Measurements from ENCODE around the gene HOXC6.

Gene HOXC6

DNA sequence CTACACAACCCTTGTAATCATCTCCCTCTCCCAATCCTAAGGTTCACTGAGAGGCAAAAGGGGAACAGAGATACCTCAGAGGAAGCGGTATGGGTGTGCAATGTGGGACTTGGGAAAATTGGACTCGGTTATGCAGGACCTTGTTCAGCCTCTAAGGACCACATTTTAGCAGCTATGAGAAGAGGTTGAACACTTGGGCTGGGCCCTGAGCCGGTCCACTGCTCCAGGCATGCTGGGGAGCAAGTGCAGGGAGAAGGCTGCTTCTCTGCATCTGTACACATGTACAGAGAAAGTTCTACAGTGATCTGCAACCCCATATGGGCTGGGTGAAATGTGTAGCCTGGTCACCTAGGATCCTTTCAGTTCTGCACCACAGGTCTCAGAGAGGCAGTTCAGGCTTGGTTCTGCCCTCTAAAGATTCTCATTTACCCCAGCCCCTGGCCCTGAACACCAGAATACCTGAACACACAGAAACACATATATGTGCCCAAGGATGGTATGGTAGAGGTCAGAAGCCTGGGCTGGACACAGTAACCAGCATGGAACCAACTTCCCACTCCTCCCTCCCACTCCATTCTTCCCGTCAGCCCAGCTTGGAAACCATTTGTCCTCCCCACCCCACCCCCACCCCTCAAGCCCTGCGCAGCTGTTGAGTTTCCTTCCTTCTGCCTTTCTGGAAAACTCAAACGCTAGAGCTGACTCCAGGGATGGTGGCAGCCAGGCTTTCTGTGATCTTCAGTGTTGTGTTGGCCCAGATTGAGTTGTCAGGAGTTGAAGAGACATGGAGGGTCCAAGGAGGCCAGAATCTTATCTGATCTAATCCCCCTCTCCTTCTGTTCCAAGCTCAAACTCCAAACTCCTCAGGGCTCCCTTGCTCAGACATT is 15.0 kb downstream of the HOXC6 start:
- DNase-seq = no peak

DNA sequence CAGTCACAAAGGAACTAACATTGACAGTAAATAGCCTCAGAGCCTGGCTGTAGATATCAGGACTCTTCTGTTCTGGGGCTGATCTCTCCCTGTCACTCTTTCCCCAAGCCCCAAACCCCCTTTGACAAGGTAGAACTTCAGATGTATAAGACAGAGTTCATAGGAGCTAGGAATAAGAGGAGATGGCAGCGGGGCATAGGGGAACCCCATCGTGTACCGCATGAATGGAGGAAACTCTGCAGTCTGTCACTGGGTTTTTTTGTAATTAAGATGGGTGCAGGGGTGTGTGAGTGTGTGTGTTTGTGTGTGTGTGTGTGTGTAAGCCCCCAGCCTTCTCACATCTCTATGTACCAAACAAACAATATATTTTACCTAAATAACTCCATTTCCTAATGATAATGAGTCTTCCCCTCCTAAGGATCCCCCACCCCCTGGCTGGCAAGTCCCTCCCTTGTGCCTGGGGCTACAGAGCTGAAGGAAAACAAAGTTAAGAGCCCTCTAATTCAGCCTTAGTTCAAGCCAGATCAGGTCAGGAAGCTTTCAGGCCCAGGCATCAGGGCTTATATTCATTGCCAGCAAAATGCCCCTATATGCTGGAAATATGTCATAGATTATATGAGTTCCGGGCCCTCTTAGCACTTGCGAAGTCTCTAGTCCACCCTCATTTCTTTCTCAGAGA is 16.3 kb downstream of the HOXC6 start:
- no peak for DNase-seq

- no peak for DNase-seq
Observed at GRCh38 chr12:54045401-54045800, 17.2 kb downstream of the HOXC6 start.

GRCh38 chr12:54045868-54046521 is 17.8 kb downstream of the HOXC6 start:
- no peak for DNase-seq

DNA sequence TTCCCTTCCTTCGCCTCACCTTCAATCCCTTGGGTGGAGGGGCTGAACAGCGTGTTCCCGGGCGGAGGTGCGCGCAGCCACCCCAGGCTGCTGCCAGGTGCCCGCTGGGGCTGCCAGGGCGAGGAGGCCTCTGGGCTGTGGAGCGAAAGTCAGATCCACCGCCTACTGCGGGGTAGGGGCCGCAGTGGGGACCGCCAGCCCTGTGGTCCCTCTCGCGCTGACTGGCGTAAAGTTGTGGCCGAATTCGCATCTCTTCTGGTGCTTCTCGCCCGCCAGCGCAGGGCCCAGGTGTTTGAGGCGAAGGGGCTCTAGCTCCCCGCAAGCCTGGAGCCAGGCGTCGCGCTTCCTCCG is 18.5 kb downstream of the HOXC6 start:
- no peak for DNase-seq

DNA sequence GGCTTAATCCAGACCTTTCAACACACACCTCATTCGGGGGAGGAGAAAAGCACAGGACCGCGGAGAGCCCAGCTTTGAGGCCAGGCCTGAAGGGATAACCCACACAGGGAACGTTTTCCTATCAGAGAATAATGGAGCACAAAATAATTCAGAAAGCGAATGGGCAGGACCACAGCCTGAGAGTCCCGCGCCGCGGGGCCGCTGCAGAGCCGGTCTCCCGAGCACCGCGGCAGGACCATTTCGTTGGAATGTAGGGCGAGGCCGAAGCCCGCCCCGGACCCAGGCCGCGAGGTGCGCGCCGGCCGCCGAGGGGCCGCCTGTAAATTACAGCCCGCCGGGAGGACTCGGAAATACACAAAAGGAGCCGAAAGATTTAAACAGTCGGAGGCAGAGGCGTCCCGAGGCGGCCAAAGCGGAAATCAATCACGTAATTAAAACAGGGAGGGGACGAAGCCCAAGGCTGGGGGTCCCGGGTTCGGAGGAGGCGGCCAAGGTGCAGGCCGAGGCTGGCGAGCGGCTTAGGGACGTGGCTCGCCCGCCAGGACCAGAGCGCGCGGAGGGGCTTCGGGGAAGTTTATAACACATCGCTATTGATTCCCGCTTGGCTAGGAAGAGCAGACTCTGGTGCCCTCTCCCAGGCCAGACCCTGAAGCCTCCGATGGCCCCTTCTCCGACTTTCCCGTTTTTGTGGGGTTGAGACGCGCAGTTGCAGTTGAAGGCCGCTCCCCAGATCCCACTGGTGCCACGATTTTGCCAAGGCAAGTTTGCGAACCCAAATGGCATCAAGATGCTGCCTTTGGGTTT is 19.1 kb downstream of the HOXC6 start:
- DNase-seq = no peak

- DNase-seq = no peak
Observed at GRCh38 chr12:54047964-54048303, 19.7 kb downstream of the HOXC6 start.

DNA sequence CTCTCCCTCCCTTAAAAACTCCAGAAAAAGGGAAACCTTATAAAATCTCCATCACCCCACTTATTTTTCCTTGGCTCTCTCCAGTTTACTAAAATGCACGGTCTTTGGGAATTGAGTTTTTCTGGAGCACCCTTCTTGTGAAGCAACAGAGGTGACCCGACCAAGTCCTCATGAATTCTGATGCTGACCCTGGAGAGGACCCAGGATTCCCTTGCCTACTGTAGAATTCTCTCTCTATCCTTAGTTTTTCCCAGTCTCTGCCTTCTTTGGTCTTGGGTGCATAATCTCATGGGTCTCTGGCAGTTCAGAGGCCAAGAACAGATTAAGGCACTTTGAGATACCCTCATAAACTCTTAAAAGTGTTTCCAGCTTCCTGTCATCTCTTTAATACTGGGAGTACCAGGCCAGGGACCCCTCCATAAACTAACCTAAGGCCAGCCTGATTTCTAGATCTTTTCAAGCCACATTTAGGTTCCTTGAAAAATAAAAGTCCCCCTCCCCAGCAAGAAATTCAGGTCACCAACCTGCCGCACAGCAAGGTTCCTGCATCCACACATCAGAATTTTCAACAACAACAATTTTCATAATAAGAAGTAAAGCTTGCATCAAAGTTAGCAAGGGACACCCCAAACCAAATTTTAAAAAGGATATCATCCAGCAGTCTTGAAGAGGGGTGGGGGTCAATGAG is 20.3 kb downstream of the HOXC6 start:
- no peak for DNase-seq

GRCh38 chr12:54049108-54049507 is 20.9 kb downstream of the HOXC6 start:
- DNase-seq = no peak

GRCh38 chr12:54050482-54050810 is 22.2 kb downstream of the HOXC6 start:
- no peak for DNase-seq

DNA sequence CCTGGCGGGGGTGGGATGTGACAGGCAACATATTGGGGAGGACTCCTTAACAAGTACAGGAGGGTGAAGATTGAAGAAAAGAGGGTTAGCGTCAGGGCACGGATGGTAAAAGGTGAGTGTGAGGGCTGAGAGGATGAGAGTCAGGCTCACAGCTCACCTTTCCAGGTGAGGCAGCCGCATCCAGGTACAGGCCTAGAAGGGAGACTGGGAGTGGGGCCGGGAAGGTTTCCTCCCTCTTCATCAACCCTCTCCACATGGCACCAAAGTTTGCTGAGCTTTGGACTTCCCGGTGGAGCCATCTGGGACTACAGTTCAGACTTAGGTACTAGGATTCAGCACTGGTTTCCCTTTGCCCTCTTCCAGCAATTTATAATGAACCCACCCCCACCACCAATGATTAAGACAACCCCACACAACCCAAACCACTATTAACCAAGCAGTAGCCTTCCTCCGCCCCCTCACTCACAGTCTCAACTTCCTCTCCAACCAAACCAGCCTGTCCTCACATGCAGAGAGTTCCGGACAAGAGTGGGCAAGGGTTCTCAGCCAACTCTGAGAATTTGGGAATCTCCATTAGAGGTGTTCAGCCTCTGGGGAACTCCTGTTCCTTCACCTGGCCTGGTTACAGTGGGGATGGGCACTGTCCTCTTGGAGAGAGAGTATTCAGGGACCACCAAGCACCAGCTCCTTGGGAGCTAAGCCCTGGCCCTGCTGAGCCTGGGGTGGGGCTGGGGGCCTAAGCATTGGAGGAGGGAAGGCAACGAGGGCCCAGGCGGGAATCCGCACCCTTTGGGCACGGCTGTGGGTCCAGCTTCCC is 23.0 kb downstream of the HOXC6 start:
- no peak for DNase-seq

GRCh38 chr12:54051874-54052437 is 23.7 kb downstream of the HOXC6 start:
- no peak for DNase-seq

- no peak for DNase-seq
Observed at GRCh38 chr12:54052438-54053002, 24.3 kb downstream of the HOXC6 start.

- DNase-seq = no peak
Observed at GRCh38 chr12:54053003-54053750, 24.9 kb downstream of the HOXC6 start.

GRCh38 chr12:54053751-54054741 is 25.8 kb downstream of the HOXC6 start, which contains the start of gene HOXC4:
Gene HOXC4, plus strand, starts transcription at chr12:54053835. Its CDS starts 88 bp downstream, at chr12:54053923.
- no peak for DNase-seq

DNA sequence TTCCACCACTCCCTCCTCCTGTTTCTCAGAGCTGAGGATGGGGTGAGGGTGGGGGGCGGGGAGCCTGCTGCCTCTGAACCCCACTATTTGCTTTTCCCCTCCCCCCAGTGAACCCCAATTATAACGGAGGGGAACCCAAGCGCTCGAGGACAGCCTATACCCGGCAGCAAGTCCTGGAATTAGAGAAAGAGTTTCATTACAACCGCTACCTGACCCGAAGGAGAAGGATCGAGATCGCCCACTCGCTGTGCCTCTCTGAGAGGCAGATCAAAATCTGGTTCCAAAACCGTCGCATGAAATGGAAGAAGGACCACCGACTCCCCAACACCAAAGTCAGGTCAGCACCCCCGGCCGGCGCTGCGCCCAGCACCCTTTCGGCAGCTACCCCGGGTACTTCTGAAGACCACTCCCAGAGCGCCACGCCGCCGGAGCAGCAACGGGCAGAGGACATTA is 26.5 kb downstream of the HOXC6 start:
- no peak for DNase-seq

- DNase-seq = no peak
Observed at GRCh38 chr12:54055552-54055951, 27.3 kb downstream of the HOXC6 start.

DNA sequence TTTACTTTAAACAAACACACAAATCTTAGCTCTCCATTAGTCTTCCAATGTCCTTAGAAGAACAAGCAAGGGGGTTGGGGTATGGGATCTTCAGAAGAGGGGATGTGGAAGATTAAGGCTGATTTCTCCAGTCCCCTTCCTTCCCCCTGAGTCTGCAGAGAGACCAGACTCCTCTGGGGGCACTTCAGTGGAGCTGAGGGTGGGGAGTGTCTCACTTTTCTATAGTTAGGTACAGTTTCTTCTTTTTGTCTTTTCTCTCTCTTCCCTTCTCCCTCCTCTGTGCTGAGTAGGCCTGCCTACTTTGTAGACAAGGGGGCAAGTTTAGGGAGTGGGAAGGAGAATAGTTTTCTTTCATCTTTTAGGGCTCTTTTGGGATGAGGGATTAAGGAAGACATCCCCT is 27.9 kb downstream of the HOXC6 start:
- DNase-seq = no peak

Data from stimulated activated naive CD4-positive, alpha-beta T cell treated with Interleukin-2 at 50 U/mL for 16 hours (primary cell).